Measurements from ENCODE around the gene FAHD2A.

GRCh38 chr2:95391641-95392310 lies 10.7 kb upstream of the FAHD2A start:
- TF ChIP-seq POLR2A (IDR thresholded peaks at IDR 0.05): no peak
- TF ChIP-seq, protein P1, sequence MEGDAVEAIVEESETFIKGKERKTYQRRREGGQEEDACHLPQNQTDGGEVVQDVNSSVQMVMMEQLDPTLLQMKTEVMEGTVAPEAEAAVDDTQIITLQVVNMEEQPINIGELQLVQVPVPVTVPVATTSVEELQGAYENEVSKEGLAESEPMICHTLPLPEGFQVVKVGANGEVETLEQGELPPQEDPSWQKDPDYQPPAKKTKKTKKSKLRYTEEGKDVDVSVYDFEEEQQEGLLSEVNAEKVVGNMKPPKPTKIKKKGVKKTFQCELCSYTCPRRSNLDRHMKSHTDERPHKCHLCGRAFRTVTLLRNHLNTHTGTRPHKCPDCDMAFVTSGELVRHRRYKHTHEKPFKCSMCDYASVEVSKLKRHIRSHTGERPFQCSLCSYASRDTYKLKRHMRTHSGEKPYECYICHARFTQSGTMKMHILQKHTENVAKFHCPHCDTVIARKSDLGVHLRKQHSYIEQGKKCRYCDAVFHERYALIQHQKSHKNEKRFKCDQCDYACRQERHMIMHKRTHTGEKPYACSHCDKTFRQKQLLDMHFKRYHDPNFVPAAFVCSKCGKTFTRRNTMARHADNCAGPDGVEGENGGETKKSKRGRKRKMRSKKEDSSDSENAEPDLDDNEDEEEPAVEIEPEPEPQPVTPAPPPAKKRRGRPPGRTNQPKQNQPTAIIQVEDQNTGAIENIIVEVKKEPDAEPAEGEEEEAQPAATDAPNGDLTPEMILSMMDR (IDR thresholded peaks at IDR 0.05): peak in 2 of 4 donors; percentile 21 to 29

Data from right lobe of liver (tissue), 4 donors.